IPS-NIHi7 (cell line): ENCODE measurements around the gene CDK14.

ENCODE experiments used
- DNase-seq: peaks from one replicate; pipeline ENCODE4 v3.0.0; 2012; ENCODE audit warnings: mixed read lengths; ENCODE audit errors: extremely low spot score

Gene CDK14

GRCh38 chr7:90678986-90679385 is 82.9 kb downstream of the CDK14 start:
- DNase-seq: no peak

- DNase-seq: no peak
These were observed 84.4 kb downstream of the CDK14 start for GRCh38 chr7:90680484-90680883.

GRCh38 chr7:90681336-90682022 is 85.4 kb downstream of the CDK14 start:
- no peak for DNase-seq

GRCh38 chr7:90686146-90686545 is 90.0 kb downstream of the CDK14 start:
- no peak for DNase-seq

- DNase-seq: no peak
These were observed 92.7 kb downstream of the CDK14 start for GRCh38 chr7:90688810-90689209.

- DNase-seq: no peak
These were observed 93.1 kb downstream of the CDK14 start for GRCh38 chr7:90689260-90689659.

- DNase-seq: no peak
These were observed 94.2 kb downstream of the CDK14 start for GRCh38 chr7:90690159-90690858.

- DNase-seq: no peak
These were observed 96.3 kb downstream of the CDK14 start for GRCh38 chr7:90692396-90692795.

- no peak for DNase-seq
These were observed 96.8 kb downstream of the CDK14 start for GRCh38 chr7:90692947-90693346.

GRCh38 chr7:90693939-90694338 is 97.8 kb downstream of the CDK14 start:
- no peak for DNase-seq

GRCh38 chr7:90698616-90699015 is 102.5 kb downstream of the CDK14 start:
- DNase-seq: no peak

- DNase-seq: no peak
These were observed 104.9 kb downstream of the CDK14 start for GRCh38 chr7:90701021-90701420.

GRCh38 chr7:90701771-90702170 is 105.7 kb downstream of the CDK14 start:
- DNase-seq: peak; percentile 52

- DNase-seq: no peak
These were observed 109.4 kb downstream of the CDK14 start for GRCh38 chr7:90705391-90706071.

GRCh38 chr7:90706072-90706716 is 110.1 kb downstream of the CDK14 start:
- DNase-seq: no peak

GRCh38 chr7:90708841-90709317 is 112.8 kb downstream of the CDK14 start:
- DNase-seq: peak; percentile 67

- no peak for DNase-seq
These were observed 113.7 kb downstream of the CDK14 start for GRCh38 chr7:90709501-90710465.

- DNase-seq: no peak
These were observed 114.3 kb downstream of the CDK14 start for GRCh38 chr7:90710466-90710850.

- no peak for DNase-seq
These were observed 117.5 kb downstream of the CDK14 start for GRCh38 chr7:90713628-90714027.

- no peak for DNase-seq
These were observed 118.9 kb downstream of the CDK14 start for GRCh38 chr7:90715067-90715466.
